Activated CD8-positive, alpha-beta T cell treated with anti-CD3 and anti-CD28 coated beads for 36 hours (primary cell): ENCODE data around the gene FAM111A. TPM values are rescaled to one million over a fixed set of nuclear protein-coding genes. Genes with fewer than 3 reads are reported as not detected.

ENCODE experiments used
- ATAC-seq: fragments of 200-7000 bp; cut with Tn5 transposase; one replicate; pipeline ENCODE4 v1.10.0; 2021; ENCODE audit warnings: mild to moderate bottlenecking, moderate library complexity
- CTCF ChIA-PET: fragments of 350-600 bp; sonication (Branson Sonifier 250); formaldehyde crosslinking; loops from one replicate; lab custom pipeline; 2021; ENCODE audit warnings: antibody characterized with exemption; lab: Charles Lee
- POLR2A ChIA-PET: fragments of 350-600 bp; sonication (Branson Sonifier 250); formaldehyde crosslinking; loops from one replicate; lab custom pipeline; 2021; ENCODE audit warnings: antibody characterized with exemption; lab: Charles Lee
- DNase-seq: peaks from one replicate; pipeline ENCODE4 v3.0.0-alpha.2; 2020
- H3K27ac Mint-ChIP-seq: one replicate; pipeline ENCODE4 v1.8.0; 2021; ENCODE audit warnings: mild to moderate bottlenecking, mixed read lengths
- H3K27me3 Mint-ChIP-seq: one replicate; pipeline ENCODE4 v1.8.0; 2021; ENCODE audit warnings: mixed read lengths
- H3K36me3 Mint-ChIP-seq: one replicate; pipeline ENCODE4 v1.8.0; 2021; ENCODE audit warnings: low read depth, mixed read lengths
- H3K4me1 Mint-ChIP-seq: one replicate; pipeline ENCODE4 v1.8.0; 2021; ENCODE audit warnings: low read depth, mixed read lengths
- H3K4me3 Mint-ChIP-seq: one replicate; pipeline ENCODE4 v1.8.0; 2021; ENCODE audit warnings: mild to moderate bottlenecking, moderate library complexity, mixed read lengths
- H3K9me3 Mint-ChIP-seq: one replicate; pipeline ENCODE4 v1.8.0; 2021; ENCODE audit warnings: mixed read lengths
- CTCF ChIP-seq: fragments of 200-600 bp; IDR thresholded peaks from one replicate; pipeline ENCODE4 v1.8.0; 2022; ENCODE audit warnings: antibody characterized with exemption, mild to moderate bottlenecking
- intact Hi-C: fragments of 100-400 bp; cut with micrococcal nuclease; formaldehyde crosslinking; loops from one replicate; pipeline ENCODE4 v1.10.0; 2022
- total RNA-seq, 2 experiments: library from RNA; stranded (reverse); gene quantifications; one replicate each; pipeline ENCODE4 v1.2.3, GENCODE V29; 2021

Gene FAM111A
- total RNA-seq, 2 experiments from 2014 or later: 71.8 to 74.5 TPM

- ChIA-PET POLR2A (no interaction called here), CTCF (interaction anchor here (1.2 to 2.6 kb wide), 3 partner anchors 9 to 235 kb away, joined by 4 to 13 read pairs (median 6); partner anchors contain the start of gene DTX4)
- Mint-ChIP-seq H3K36me3 (no peaks in the 10 kb centered on the region), H3K9me3 (no peaks in the 10 kb centered on the region), H3K27ac (no peak overlapping the region), H3K4me1 (peaks cover 15% of the 10 kb centered on the region), H3K4me3 (no peak overlapping the region), H3K27me3 (peaks cover 3% of the 10 kb centered on the region)
- intact Hi-C loops: no loop called here
- TF ChIP-seq CTCF: no peak
- ATAC-seq (no peak), DNase-seq (no peak)
Measured at GRCh38 chr11:59195586-59195985, 52.9 kb downstream of the FAM111A start.

- Mint-ChIP-seq H3K9me3 (no peaks in the 10 kb centered on the region), H3K27me3 (peaks cover 3% of the 10 kb centered on the region), H3K4me3 (no peak overlapping the region), H3K36me3 (no peaks in the 10 kb centered on the region), H3K27ac (no peak overlapping the region), H3K4me1 (peaks cover 16% of the 10 kb centered on the region)
- POLR2A ChIA-PET: no interaction called here
- intact Hi-C loops: no loop called here
- ATAC-seq: no peak
- TF ChIP-seq CTCF: no peak
- no peak for DNase-seq
- CTCF ChIA-PET: interaction anchor here (1.2 to 1.6 kb wide), 2 partner anchors 10 to 234 kb away, joined by 4 to 6 read pairs; no protein-coding TSS in a partner anchor
Measured at GRCh38 chr11:59196777-59197176, 54.1 kb downstream of the FAM111A start.

- Mint-ChIP-seq H3K27ac (no peak overlapping the region), H3K4me1 (peaks cover 16% of the 10 kb centered on the region), H3K27me3 (peaks cover 3% of the 10 kb centered on the region), H3K9me3 (no peaks in the 10 kb centered on the region), H3K4me3 (no peak overlapping the region), H3K36me3 (no peaks in the 10 kb centered on the region)
- TF ChIP-seq CTCF: no peak
- DNase-seq (no peak), ATAC-seq (no peak)
- POLR2A ChIA-PET: interaction anchor here (0.9 to 1.7 kb wide), 2 partner anchors 10 to 26 kb away, joined by 3 to 5 read pairs; partner anchors contain the start of gene DTX4
- CTCF ChIA-PET: interaction anchor here (0.7 to 7.4 kb wide), 5 partner anchors 11 to 47 kb away, joined by 3 to 72 read pairs (median 3); partner anchors contain the start of gene DTX4
- intact Hi-C loops: no loop called here
Measured at GRCh38 chr11:59197991-59198390, 55.3 kb downstream of the FAM111A start.

- H3K4me1 Mint-ChIP-seq: peaks cover 16% of the 10 kb centered on the region
- no peak for TF ChIP-seq CTCF
- H3K27me3 Mint-ChIP-seq: peaks cover 3% of the 10 kb centered on the region
- DNase-seq: no peak
- H3K4me3 Mint-ChIP-seq: no peak overlapping the region
- no peak for ATAC-seq
- POLR2A ChIA-PET: interaction anchor here (0.9 to 1.7 kb wide), 2 partner anchors 11 to 27 kb away, joined by 3 to 5 read pairs; partner anchors contain the start of gene DTX4
- intact Hi-C loops: no loop called here
- no peaks in the 10 kb centered on the region for H3K36me3 Mint-ChIP-seq
- CTCF ChIA-PET: interaction anchor here (0.7 to 7.4 kb wide), 5 partner anchors 10 to 48 kb away, joined by 3 to 72 read pairs (median 3); partner anchors contain the start of gene DTX4
- H3K9me3 Mint-ChIP-seq: no peaks in the 10 kb centered on the region
- H3K27ac Mint-ChIP-seq: no peak overlapping the region
Measured at GRCh38 chr11:59198726-59199125, 56.1 kb downstream of the FAM111A start.
